HFF-Myc (cell line): ENCODE measurements around the gene GPR137.
A peak's percentile ranks its signal among the peaks of the same experiment; 100 is the strongest.
"Not testable (repeated sequence)": the region's sequence is repeated elsewhere in the genome, so short reads cannot be mapped to it uniquely, and the experiment has no call there.

ENCODE experiments used
- DNase-seq: peaks from one replicate; pipeline ENCODE4 v3.0.0-alpha.2; 2011; ENCODE audit warnings: low read depth; ENCODE audit errors: extremely low read depth
- H3K4me3 ChIP-seq: replicated peaks from 2 replicates; pipeline ENCODE4 v1.5.1; 2011; ENCODE audit warnings: low read depth, mild to moderate bottlenecking, control low read depth, low read length
- TF ChIP-seq, protein P1 (sequence below): IDR thresholded peaks from 2 replicates; pipeline ENCODE4 v1.5.1; 2012; ENCODE audit warnings: mild to moderate bottlenecking, low read depth, low read length, control low read depth; ENCODE audit errors: missing control alignments

GPR137 gene

DNA sequence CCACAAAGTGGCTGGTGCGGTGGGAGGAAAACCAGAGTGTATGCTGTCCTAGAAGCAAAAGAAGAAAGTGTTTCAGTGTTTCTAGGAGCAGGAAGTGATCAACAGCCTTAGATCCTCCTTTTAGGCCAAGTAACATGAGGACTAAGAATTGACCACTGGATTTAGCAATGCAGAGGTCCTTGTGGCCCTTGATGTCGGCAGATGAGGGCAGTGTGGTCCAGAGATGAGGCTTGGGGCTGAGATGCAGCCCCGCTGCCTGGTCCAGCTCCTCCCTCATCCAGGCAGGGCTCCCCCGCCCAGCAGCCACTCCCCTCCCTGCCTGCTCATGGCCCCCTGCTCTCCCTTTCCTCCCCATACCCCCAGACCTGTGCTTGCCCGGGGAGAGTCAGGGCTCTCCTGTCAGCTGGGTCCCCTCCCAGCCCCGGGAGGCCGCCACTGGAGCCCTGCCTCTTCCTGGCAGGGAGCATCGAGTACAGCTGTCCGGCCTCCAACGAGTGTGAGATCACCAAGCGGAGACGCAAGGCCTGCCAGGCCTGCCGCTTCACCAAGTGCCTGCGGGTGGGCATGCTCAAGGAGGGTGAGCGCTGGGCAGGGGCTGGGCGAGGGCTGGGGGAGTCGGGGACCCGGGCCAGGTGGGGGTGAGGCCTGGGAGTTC is 28.0 kb downstream of the GPR137 start:
- TF ChIP-seq, protein P1, sequence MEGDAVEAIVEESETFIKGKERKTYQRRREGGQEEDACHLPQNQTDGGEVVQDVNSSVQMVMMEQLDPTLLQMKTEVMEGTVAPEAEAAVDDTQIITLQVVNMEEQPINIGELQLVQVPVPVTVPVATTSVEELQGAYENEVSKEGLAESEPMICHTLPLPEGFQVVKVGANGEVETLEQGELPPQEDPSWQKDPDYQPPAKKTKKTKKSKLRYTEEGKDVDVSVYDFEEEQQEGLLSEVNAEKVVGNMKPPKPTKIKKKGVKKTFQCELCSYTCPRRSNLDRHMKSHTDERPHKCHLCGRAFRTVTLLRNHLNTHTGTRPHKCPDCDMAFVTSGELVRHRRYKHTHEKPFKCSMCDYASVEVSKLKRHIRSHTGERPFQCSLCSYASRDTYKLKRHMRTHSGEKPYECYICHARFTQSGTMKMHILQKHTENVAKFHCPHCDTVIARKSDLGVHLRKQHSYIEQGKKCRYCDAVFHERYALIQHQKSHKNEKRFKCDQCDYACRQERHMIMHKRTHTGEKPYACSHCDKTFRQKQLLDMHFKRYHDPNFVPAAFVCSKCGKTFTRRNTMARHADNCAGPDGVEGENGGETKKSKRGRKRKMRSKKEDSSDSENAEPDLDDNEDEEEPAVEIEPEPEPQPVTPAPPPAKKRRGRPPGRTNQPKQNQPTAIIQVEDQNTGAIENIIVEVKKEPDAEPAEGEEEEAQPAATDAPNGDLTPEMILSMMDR = no peak
- DNase-seq = no peak
- H3K4me3 ChIP-seq = no peak overlapping the region

DNA sequence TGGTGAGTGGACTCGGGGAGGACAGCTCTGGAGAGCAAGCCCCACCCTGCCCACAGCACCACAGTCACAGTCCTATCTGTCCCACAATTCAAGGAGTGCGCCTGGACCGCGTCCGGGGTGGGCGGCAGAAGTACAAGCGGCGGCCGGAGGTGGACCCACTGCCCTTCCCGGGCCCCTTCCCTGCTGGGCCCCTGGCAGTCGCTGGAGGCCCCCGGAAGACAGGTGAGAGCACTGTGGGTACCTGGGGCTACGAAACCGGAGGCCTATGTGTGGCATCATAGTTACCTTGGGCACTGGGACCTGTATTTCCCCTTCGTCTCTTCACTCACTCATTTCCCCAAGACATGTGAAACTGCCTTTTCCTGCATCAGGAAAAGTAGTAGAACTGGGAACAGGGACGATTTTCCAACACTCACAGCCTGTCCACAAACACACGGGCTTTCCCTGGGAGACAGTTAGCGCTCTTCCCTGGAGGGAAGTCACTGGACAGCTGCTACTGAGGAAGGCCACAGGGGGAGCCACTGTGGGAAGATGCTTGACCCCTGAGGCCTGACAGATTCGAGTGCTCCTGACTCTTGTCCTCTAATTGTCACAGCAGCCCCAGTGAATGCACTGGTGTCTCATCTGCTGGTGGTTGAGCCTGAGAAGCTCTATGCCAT is 28.6 kb downstream of the GPR137 start:
- DNase-seq = no peak
- TF ChIP-seq, protein P1 = peak; percentile 30
- H3K4me3 ChIP-seq = no peak overlapping the region

DNA sequence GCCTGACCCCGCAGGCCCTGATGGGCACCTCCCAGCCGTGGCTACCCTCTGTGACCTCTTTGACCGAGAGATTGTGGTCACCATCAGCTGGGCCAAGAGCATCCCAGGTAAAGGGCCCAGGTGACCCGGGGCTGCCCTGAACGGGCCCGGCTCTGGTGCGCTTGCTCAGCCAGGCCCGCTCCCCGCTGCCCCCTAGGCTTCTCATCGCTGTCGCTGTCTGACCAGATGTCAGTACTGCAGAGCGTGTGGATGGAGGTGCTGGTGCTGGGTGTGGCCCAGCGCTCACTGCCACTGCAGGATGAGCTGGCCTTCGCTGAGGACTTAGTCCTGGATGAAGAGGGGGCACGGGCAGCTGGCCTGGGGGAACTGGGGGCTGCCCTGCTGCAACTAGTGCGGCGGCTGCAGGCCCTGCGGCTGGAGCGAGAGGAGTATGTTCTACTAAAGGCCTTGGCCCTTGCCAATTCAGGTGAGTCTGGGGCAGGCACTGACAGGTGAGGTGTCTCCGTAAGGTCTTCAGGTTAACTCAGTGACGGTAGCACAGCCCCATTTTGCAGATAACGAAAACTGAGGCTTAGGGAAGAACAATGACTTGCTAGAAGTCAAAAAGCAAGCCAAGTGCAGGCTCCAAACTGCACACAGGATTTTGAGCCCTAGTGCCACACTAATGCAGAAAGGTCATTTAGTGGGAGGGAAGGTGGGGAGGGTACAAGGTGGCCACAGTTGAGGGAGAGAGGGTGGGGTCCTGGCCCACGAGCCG is 29.3 kb downstream of the GPR137 start:
- H3K4me3 ChIP-seq = no peak overlapping the region
- DNase-seq = no peak
- TF ChIP-seq, protein P1 = no peak

DNA sequence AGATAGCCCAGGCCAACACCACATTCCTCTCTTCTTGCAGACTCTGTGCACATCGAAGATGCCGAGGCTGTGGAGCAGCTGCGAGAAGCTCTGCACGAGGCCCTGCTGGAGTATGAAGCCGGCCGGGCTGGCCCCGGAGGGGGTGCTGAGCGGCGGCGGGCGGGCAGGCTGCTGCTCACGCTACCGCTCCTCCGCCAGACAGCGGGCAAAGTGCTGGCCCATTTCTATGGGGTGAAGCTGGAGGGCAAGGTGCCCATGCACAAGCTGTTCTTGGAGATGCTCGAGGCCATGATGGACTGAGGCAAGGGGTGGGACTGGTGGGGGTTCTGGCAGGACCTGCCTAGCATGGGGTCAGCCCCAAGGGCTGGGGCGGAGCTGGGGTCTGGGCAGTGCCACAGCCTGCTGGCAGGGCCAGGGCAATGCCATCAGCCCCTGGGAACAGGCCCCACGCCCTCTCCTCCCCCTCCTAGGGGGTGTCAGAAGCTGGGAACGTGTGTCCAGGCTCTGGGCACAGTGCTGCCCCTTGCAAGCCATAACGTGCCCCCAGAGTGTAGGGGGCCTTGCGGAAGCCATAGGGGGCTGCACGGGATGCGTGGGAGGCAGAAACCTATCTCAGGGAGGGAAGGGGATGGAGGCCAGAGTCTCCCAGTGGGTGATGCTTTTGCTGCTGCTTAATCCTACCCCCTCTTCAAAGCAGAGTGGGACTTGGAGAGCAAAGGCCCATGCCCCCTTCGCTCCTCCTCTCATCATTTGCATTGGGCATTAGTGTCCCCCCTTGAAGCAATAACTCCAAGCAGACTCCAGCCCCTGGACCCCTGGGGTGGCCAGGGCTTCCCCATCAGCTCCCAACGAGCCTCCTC is 30.2 kb downstream of the GPR137 start:
- peak overlapping the region; percentile 92 for H3K4me3 ChIP-seq

DNA sequence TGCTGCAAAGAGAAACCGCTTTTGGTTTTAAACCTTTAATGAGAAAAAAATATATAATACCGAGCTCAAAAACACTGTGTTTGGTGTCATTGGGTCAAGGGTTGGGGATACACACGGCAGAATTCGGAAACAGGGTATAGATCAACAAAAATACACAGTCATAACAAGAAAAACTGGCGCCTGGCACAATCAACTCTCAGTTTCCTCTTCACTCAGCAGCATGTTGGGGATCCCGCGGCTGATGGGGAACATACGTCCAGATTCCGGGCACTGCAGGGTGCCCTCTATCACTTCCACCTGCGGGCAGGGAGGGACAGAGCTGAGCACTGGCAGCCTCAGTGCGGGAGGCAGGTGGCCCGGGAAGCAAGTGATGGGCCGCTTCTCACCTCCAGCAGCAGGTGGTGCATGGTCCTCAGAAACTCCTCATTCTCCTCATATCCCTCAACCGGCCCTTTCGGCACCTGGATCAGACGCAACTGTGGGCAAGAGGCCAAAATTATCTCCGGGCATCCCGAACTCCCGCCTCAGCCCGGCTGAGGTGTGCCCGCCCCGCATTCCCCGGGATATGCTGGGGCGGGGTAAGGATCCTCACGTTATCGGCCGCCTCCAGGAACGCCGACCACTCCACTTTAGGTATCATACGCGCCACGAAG is 31.1 kb downstream of the GPR137 start:
- DNase-seq = no peak
- TF ChIP-seq, protein P1 = no peak
- peak overlapping the region; percentile 92 for H3K4me3 ChIP-seq

More for the DNA sequence above, 30.2 kb downstream of the GPR137 start:
- not testable (repeated sequence) for DNase-seq

DNA sequence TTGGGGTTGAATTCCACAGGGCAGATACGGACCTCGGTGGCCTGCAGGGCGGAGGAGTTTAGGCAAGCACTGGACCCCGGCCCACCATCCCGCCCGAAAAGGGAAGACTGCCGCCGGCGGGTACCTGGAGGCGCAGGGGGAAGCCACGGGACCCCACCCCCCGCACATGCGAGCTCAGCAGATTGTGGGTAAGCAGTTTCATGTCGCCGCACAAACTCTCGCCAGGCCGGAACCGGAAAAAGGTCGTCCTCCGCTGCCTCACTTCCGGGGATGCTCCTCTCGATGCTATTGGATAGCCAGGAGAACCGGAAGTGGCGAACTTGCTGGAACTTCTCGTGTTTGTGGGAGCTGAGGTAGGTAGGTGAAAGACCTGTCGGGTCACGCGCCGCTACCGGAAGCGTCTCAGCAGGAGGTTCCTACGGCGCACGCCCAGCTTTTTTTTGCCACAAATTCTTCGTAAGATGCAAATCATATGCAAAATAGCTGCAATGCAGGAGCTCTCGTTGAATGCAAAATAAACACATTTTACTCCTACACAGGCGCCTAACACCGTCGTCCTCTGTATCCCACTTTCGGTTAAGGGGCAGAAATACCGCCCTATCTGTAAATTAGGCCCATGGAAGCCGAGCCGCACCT is 31.8 kb downstream of the GPR137 start, which contains the start of gene TRMT112:
TSS of gene TRMT112 (minus strand) at position 235 of the 636 bp plus-strand sequence. CDS start at position 202, 33 bp downstream.
- H3K4me3 ChIP-seq = peak within 1 kb of the TSS; percentile 92
- TF ChIP-seq, protein P1 = no peak
- peak; percentile 94 for DNase-seq
